Neural cell (in vitro differentiated cells): ENCODE measurements around the gene PTPRG.

ENCODE experiments used
- EP300 ChIP-seq: fragments of 450-650 bp; conservative IDR thresholded peaks from 2 replicates; pipeline ENCODE4 v1.6.1; 2014; ENCODE audit warnings: antibody characterized with exemption, mild to moderate bottlenecking, moderate library complexity; ENCODE audit not compliant: poor library complexity, severe bottlenecking
- EZH2 ChIP-seq: fragments of 200-600, 300-800 bp; shearing (Covaris generic), sonication (generic); IDR thresholded peaks from 2 replicates; pipeline ENCODE4 v1.6.1; 2014; ENCODE audit warnings: antibody characterized with exemption, low read length, borderline replicate concordance, mild to moderate bottlenecking; ENCODE audit not compliant: insufficient read depth, poor library complexity, severe bottlenecking
- MXI1 ChIP-seq: fragments of 450-650 bp; conservative IDR thresholded peaks from 2 replicates; pipeline ENCODE4 v1.6.1; 2014; ENCODE audit warnings: antibody characterized with exemption, mild to moderate bottlenecking; ENCODE audit not compliant: poor library complexity, severe bottlenecking
- POLR2AphosphoS5 ChIP-seq: IDR thresholded peaks from 2 replicates; pipeline ENCODE4 v1.6.1; 2012
- RAD21 ChIP-seq: fragments of 450-650 bp; conservative IDR thresholded peaks from 2 replicates; pipeline ENCODE4 v1.6.1; 2014; ENCODE audit warnings: antibody characterized with exemption, mild to moderate bottlenecking, moderate library complexity
- REST ChIP-seq: IDR thresholded peaks from 2 replicates; pipeline ENCODE4 v1.6.1; 2012; ENCODE audit warnings: borderline replicate concordance
- TAF1 ChIP-seq: IDR thresholded peaks from 2 replicates; pipeline ENCODE4 v1.6.1; 2012; ENCODE audit warnings: low read depth
- TF ChIP-seq, protein P1 (sequence below): fragments of 450-650 bp; IDR thresholded peaks from 2 replicates; pipeline ENCODE4 v1.5.1; 2014; ENCODE audit warnings: antibody characterized with exemption, mild to moderate bottlenecking, moderate library complexity; ENCODE audit not compliant: poor library complexity, severe bottlenecking

- TF ChIP-seq MXI1 (no peak), RAD21 (no peak), REST (no peak), POLR2AphosphoS5 (no peak), EZH2 (no peak), EP300 (no peak), TAF1 (no peak)
- TF ChIP-seq, protein P1, sequence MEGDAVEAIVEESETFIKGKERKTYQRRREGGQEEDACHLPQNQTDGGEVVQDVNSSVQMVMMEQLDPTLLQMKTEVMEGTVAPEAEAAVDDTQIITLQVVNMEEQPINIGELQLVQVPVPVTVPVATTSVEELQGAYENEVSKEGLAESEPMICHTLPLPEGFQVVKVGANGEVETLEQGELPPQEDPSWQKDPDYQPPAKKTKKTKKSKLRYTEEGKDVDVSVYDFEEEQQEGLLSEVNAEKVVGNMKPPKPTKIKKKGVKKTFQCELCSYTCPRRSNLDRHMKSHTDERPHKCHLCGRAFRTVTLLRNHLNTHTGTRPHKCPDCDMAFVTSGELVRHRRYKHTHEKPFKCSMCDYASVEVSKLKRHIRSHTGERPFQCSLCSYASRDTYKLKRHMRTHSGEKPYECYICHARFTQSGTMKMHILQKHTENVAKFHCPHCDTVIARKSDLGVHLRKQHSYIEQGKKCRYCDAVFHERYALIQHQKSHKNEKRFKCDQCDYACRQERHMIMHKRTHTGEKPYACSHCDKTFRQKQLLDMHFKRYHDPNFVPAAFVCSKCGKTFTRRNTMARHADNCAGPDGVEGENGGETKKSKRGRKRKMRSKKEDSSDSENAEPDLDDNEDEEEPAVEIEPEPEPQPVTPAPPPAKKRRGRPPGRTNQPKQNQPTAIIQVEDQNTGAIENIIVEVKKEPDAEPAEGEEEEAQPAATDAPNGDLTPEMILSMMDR: no peak
These were observed 413.3 kb downstream of the PTPRG start for GRCh38 chr3:61974662-61975061.
